IPS-11a (cell line): Measurements from ENCODE around the gene ST8SIA6.
"Not testable (repeated sequence)": the region's sequence is repeated elsewhere in the genome, so short reads cannot be mapped to it uniquely, and the experiment has no call there.

Source experiments
- H3K4me3 ChIP-seq: one replicate; pipeline ENCODE4 v1.5.1; 2013; ENCODE audit warnings: low read depth, low read length, control low read depth

Gene ST8SIA6

GRCh38 chr10:17457083-17457482 is 2.7 kb upstream of the ST8SIA6 start:
- no peak overlapping the region for H3K4me3 ChIP-seq

GRCh38 chr10:17456032-17456548 is 1.7 kb upstream of the ST8SIA6 start:
- no peak overlapping the region for H3K4me3 ChIP-seq

GRCh38 chr10:17455015-17455520 is 673 bp upstream of the ST8SIA6 start:
- H3K4me3 ChIP-seq = no peak overlapping the region

- peak overlapping the region; percentile 62 for H3K4me3 ChIP-seq
Measured at GRCh38 chr10:17453373-17454091, 863 bp downstream of the ST8SIA6 start.

- peak overlapping the region; percentile 62 for H3K4me3 ChIP-seq
Measured at GRCh38 chr10:17453035-17453372, 1.4 kb downstream of the ST8SIA6 start.

GRCh38 chr10:17452060-17452841 is 2.1 kb downstream of the ST8SIA6 start:
- H3K4me3 ChIP-seq = no peak overlapping the region

GRCh38 chr10:17450024-17450423 is 4.4 kb downstream of the ST8SIA6 start:
- H3K4me3 ChIP-seq = no peak overlapping the region

GRCh38 chr10:17445400-17445998 is 8.9 kb downstream of the ST8SIA6 start:
- H3K4me3 ChIP-seq = no peak overlapping the region

- no peak overlapping the region for H3K4me3 ChIP-seq
Measured at GRCh38 chr10:17444388-17444714, 10.0 kb downstream of the ST8SIA6 start.

GRCh38 chr10:17443707-17444387 is 10.5 kb downstream of the ST8SIA6 start:
- H3K4me3 ChIP-seq = no peak overlapping the region

GRCh38 chr10:17438583-17438982 is 15.8 kb downstream of the ST8SIA6 start:
- no peak overlapping the region for H3K4me3 ChIP-seq

GRCh38 chr10:17436578-17436977 is 17.8 kb downstream of the ST8SIA6 start:
- H3K4me3 ChIP-seq = not testable (repeated sequence)

- H3K4me3 ChIP-seq = no peak overlapping the region
Measured at GRCh38 chr10:17435953-17436352, 18.4 kb downstream of the ST8SIA6 start.

GRCh38 chr10:17435187-17435586 is 19.2 kb downstream of the ST8SIA6 start:
- no peak overlapping the region for H3K4me3 ChIP-seq

GRCh38 chr10:17432723-17433122 is 21.7 kb downstream of the ST8SIA6 start:
- H3K4me3 ChIP-seq = no peak overlapping the region

GRCh38 chr10:17431871-17432311 is 22.5 kb downstream of the ST8SIA6 start:
- no peak overlapping the region for H3K4me3 ChIP-seq

- H3K4me3 ChIP-seq = no peak overlapping the region
Measured at GRCh38 chr10:17430647-17431355, 23.6 kb downstream of the ST8SIA6 start.

- H3K4me3 ChIP-seq = no peak overlapping the region
Measured at GRCh38 chr10:17429490-17429889, 24.9 kb downstream of the ST8SIA6 start.

GRCh38 chr10:17428351-17429097 is 25.9 kb downstream of the ST8SIA6 start:
- no peak overlapping the region for H3K4me3 ChIP-seq
